HepG2 (cell line): ENCODE results near the gene DDX20. TPM values are rescaled to one million over a fixed set of nuclear protein-coding genes. Genes with fewer than 3 reads are reported as not detected.

Source experiments
- CSRNP2 ChIP-seq: sonication (generic); formaldehyde crosslinking; conservative IDR thresholded peaks from 2 replicates; pipeline ENCODE4 v1.8.0; 2022; ENCODE audit warnings: low read depth, missing genetic modification reagents
- HNRNPH1 ChIP-seq: fragments of 200-400 bp; formaldehyde crosslinking; optimal IDR thresholded peaks from 2 replicates; pipeline ENCODE3; 2017; ENCODE audit warnings: mild to moderate bottlenecking, low read depth, low read length
- RARG ChIP-seq: sonication (generic); formaldehyde crosslinking; IDR thresholded peaks from 2 replicates; pipeline ENCODE4 v1.4.0; 2020; ENCODE audit warnings: low read depth, mild to moderate bottlenecking, missing genetic modification reagents
- SMAD9 ChIP-seq: sonication (generic); formaldehyde crosslinking; IDR thresholded peaks from 2 replicates; pipeline ENCODE4 v1.5.1; 2020; ENCODE audit warnings: mild to moderate bottlenecking, missing genetic modification reagents
- SPEN ChIP-seq: sonication (generic); formaldehyde crosslinking; IDR thresholded peaks from 2 replicates; pipeline ENCODE4 v1.5.1; 2020; ENCODE audit warnings: low read depth, mild to moderate bottlenecking, missing genetic modification reagents
- TARDBP ChIP-seq: sonication (generic); formaldehyde crosslinking; IDR thresholded peaks from 2 replicates; pipeline ENCODE4 v1.8.0; 2022; ENCODE audit warnings: mild to moderate bottlenecking, missing genetic modification reagents
- ZNF484 ChIP-seq: sonication (generic); formaldehyde crosslinking; IDR thresholded peaks from 2 replicates; pipeline ENCODE4 v1.5.1; 2020; ENCODE audit warnings: mild to moderate bottlenecking, low read depth, missing genetic modification reagents, borderline replicate concordance
- ZNF609 ChIP-seq: sonication (generic); formaldehyde crosslinking; IDR thresholded peaks from 2 replicates; pipeline ENCODE4 v1.4.0; 2020; ENCODE audit warnings: mild to moderate bottlenecking, missing genetic modification reagents, borderline replicate concordance
- ZNF891 ChIP-seq: sonication (generic); formaldehyde crosslinking; IDR thresholded peaks from 2 replicates; pipeline ENCODE4 v1.5.0; 2020; ENCODE audit warnings: mild to moderate bottlenecking, missing genetic modification reagents
- polyA plus RNA-seq, 8 experiments: library from polyadenylated mRNA; depleted of rRNA in 3 of 8; stranded (reverse) in 7 of 8; unstranded in 1 of 8; fragments of >200 nt; fragmentation: Illumina TruSeq in 4 of 8; extraction: Trizol in 4 of 8; gene quantifications; 2 replicates each; pipeline versions ENCODE4 v1.2.1 to v1.2.3, GENCODE V29; 2011 to 2016; ENCODE audit warnings: low read depth in 4 of 8, missing spikeins in 1 of 8, mixed read lengths in 1 of 8; ENCODE audit not compliant: insufficient read depth in 1 of 8
- total RNA-seq, 5 experiments: library from RNA; depleted of rRNA; stranded (reverse); fragments of >200 nt; fragmentation: Illumina TruSeq; extraction: Trizol; gene quantifications; 2 replicates each; pipeline ENCODE4 v1.2.3, GENCODE V29; 2016; ENCODE audit warnings: low read depth in 1 of 5

DDX20 gene
- total and polyA plus RNA-seq, 2 of the 13 experiments (the other 11 are each of a cell fraction or from before 2014, with no cell fraction given): 4.0 to 14.3 TPM

GRCh38 chr1:111791776-111792175 is 36.1 kb downstream of the DDX20 start (continued):
- TF ChIP-seq CSRNP2 (CRISPR knock-in tag): no peak
- TF ChIP-seq ZNF609 (CRISPR knock-in tag): no peak
- no peak for TF ChIP-seq TARDBP
- TF ChIP-seq SMAD9 (CRISPR knock-in tag): no peak
- no peak for TF ChIP-seq ZNF891 (CRISPR knock-in tag)
- no peak for TF ChIP-seq RARG (CRISPR knock-in tag)
- TF ChIP-seq ZNF484 (CRISPR knock-in tag): no peak
- no peak for TF ChIP-seq HNRNPH1
- TF ChIP-seq SPEN (CRISPR knock-in tag): no peak
